Neural cell (in vitro differentiated cells): ENCODE results near the gene SVOP.
A peak's percentile ranks its signal among the peaks of the same experiment; 100 is the strongest.

Experiments used
- EP300 ChIP-seq: fragments of 450-650 bp; conservative IDR thresholded peaks from 2 replicates; pipeline ENCODE4 v1.6.1; 2014; ENCODE audit warnings: antibody characterized with exemption, mild to moderate bottlenecking, moderate library complexity; ENCODE audit not compliant: poor library complexity, severe bottlenecking
- EZH2 ChIP-seq: fragments of 200-600, 300-800 bp; shearing (Covaris generic), sonication (generic); IDR thresholded peaks from 2 replicates; pipeline ENCODE4 v1.6.1; 2014; ENCODE audit warnings: antibody characterized with exemption, low read length, borderline replicate concordance, mild to moderate bottlenecking; ENCODE audit not compliant: insufficient read depth, poor library complexity, severe bottlenecking
- POLR2AphosphoS5 ChIP-seq: IDR thresholded peaks from 2 replicates; pipeline ENCODE4 v1.6.1; 2012
- TF ChIP-seq, protein P1 (sequence below): fragments of 450-650 bp; IDR thresholded peaks from 2 replicates; pipeline ENCODE4 v1.5.1; 2014; ENCODE audit warnings: antibody characterized with exemption, mild to moderate bottlenecking, moderate library complexity; ENCODE audit not compliant: poor library complexity, severe bottlenecking

DNA sequence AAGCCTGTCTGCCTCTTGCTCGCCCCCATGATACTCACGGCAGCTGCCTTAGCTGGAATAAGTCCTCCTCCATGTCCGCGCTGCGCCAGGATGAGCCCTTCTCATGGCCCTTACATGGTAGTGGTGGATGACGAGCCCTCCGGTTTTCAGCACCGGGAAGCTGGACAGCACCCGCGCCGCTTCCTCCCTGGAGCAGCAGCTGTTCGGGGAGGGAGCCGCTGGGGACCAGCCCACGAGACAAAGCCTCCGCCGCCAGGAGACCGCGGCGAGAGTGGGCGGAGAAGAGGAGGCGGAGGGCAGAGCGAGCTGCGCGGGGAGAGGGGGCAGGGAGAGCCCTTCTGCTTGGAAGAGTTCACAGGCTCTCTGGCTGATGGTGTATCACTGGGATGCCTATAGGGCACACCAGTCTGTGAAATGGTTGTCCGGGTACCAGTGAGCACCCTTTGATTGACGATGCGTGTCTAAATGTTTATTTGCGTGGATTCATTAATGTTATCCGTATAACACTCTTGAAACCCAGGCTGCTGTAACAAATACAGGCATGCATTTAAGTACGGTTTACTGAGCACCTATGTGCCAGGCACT is at the start of gene SVOP:
- TF ChIP-seq EZH2 (no peak), EP300 (peak; percentile 35), POLR2AphosphoS5 (peak; percentile 89)
- TF ChIP-seq, protein P1, sequence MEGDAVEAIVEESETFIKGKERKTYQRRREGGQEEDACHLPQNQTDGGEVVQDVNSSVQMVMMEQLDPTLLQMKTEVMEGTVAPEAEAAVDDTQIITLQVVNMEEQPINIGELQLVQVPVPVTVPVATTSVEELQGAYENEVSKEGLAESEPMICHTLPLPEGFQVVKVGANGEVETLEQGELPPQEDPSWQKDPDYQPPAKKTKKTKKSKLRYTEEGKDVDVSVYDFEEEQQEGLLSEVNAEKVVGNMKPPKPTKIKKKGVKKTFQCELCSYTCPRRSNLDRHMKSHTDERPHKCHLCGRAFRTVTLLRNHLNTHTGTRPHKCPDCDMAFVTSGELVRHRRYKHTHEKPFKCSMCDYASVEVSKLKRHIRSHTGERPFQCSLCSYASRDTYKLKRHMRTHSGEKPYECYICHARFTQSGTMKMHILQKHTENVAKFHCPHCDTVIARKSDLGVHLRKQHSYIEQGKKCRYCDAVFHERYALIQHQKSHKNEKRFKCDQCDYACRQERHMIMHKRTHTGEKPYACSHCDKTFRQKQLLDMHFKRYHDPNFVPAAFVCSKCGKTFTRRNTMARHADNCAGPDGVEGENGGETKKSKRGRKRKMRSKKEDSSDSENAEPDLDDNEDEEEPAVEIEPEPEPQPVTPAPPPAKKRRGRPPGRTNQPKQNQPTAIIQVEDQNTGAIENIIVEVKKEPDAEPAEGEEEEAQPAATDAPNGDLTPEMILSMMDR, result peak; percentile 34
